HG03439 (cell line): ENCODE results near the gene DVL1.

Experiments used
- ATAC-seq: cut with Tn5 transposase; IDR thresholded peaks from one replicate; pipeline ENCODE4 v1.9.1; 2021; ENCODE audit warnings: mild to moderate bottlenecking, moderate library complexity; ENCODE audit not compliant: unreplicated experiment

The DVL1 gene

GRCh38 chr1:1356796-1357401 lies 7.7 kb upstream of the DVL1 start:
- no peak for ATAC-seq

GRCh38 chr1:1356166-1356795 lies 7.1 kb upstream of the DVL1 start:
- no peak for ATAC-seq

- no peak for ATAC-seq
Observed at GRCh38 chr1:1355416-1355815, 6.2 kb upstream of the DVL1 start.

- no peak for ATAC-seq
Observed at GRCh38 chr1:1354271-1355247, 5.3 kb upstream of the DVL1 start.

GRCh38 chr1:1353389-1354151 lies 4.4 kb upstream of the DVL1 start:
- ATAC-seq: no peak

- no peak for ATAC-seq
Observed at GRCh38 chr1:1352786-1353388, 3.7 kb upstream of the DVL1 start.

GRCh38 chr1:1351511-1352427 lies 2.6 kb upstream of the DVL1 start:
- ATAC-seq: no peak

GRCh38 chr1:1348420-1349255 lies 580 bp downstream of the DVL1 start:
- peak; percentile 24 for ATAC-seq

- ATAC-seq: no peak
Observed at GRCh38 chr1:1347663-1348419, 1.4 kb downstream of the DVL1 start.

- ATAC-seq: no peak
Observed at GRCh38 chr1:1347026-1347595, 2.1 kb downstream of the DVL1 start.

GRCh38 chr1:1346501-1346890 lies 2.7 kb downstream of the DVL1 start:
- no peak for ATAC-seq

GRCh38 chr1:1345860-1346500 lies 3.2 kb downstream of the DVL1 start:
- no peak for ATAC-seq

GRCh38 chr1:1345384-1345783 lies 3.8 kb downstream of the DVL1 start:
- ATAC-seq: no peak

GRCh38 chr1:1344655-1345361 lies 4.4 kb downstream of the DVL1 start:
- no peak for ATAC-seq

- ATAC-seq: no peak
Observed at GRCh38 chr1:1343811-1344421, 5.3 kb downstream of the DVL1 start.

GRCh38 chr1:1342584-1343115 lies 6.6 kb downstream of the DVL1 start:
- ATAC-seq: no peak
